HuH-7 (cell line): ENCODE data around the gene CXCR6.

ENCODE experiments used
- DNase-seq: peaks from one replicate; pipeline ENCODE4 v3.0.0; 2011; ENCODE audit warnings: low spot score

CXCR6 gene

GRCh38 chr3:45949432-45949831, 6.2 kb downstream of the CXCR6 start:
- DNase-seq = no peak

GRCh38 chr3:45950131-45950530, 6.9 kb downstream of the CXCR6 start:
- no peak for DNase-seq

GRCh38 chr3:45950686-45951600, 7.7 kb downstream of the CXCR6 start:
- no peak for DNase-seq

GRCh38 chr3:45951946-45952345, 8.7 kb downstream of the CXCR6 start:
- no peak for DNase-seq

- no peak for DNase-seq
Measured at GRCh38 chr3:45952456-45952855, 9.2 kb downstream of the CXCR6 start.

GRCh38 chr3:45953536-45953935, 10.3 kb downstream of the CXCR6 start:
- peak; percentile 32 for DNase-seq

- DNase-seq = no peak
Measured at GRCh38 chr3:45954306-45954705, 11.0 kb downstream of the CXCR6 start.

GRCh38 chr3:45955017-45955647, 11.9 kb downstream of the CXCR6 start:
- no peak for DNase-seq

GRCh38 chr3:45955706-45956105, 12.4 kb downstream of the CXCR6 start:
- DNase-seq = no peak

- no peak for DNase-seq
Measured at GRCh38 chr3:45957586-45957985, 14.3 kb downstream of the CXCR6 start.

- DNase-seq = no peak
Measured at GRCh38 chr3:45958321-45958791, 15.1 kb downstream of the CXCR6 start.

GRCh38 chr3:45959201-45959600, 15.9 kb downstream of the CXCR6 start:
- no peak for DNase-seq

GRCh38 chr3:45960289-45960688, 17.0 kb downstream of the CXCR6 start:
- no peak for DNase-seq

- DNase-seq = no peak
Measured at GRCh38 chr3:45962033-45962432, 18.8 kb downstream of the CXCR6 start.

GRCh38 chr3:45964139-45964538, 20.9 kb downstream of the CXCR6 start:
- no peak for DNase-seq

- no peak for DNase-seq
Measured at GRCh38 chr3:45965253-45965652, 22.0 kb downstream of the CXCR6 start.

GRCh38 chr3:45965653-45966052, 22.4 kb downstream of the CXCR6 start:
- DNase-seq = no peak

GRCh38 chr3:45966371-45966791, 23.1 kb downstream of the CXCR6 start:
- DNase-seq = no peak

- no peak for DNase-seq
Measured at GRCh38 chr3:45966950-45967640, 23.8 kb downstream of the CXCR6 start.

GRCh38 chr3:45967724-45968123, 24.5 kb downstream of the CXCR6 start:
- no peak for DNase-seq

- DNase-seq = no peak
Measured at GRCh38 chr3:45968149-45968548, 24.9 kb downstream of the CXCR6 start.

GRCh38 chr3:45968706-45969105, 25.4 kb downstream of the CXCR6 start:
- DNase-seq = no peak

- no peak for DNase-seq
Measured at GRCh38 chr3:45969116-45969515, 25.9 kb downstream of the CXCR6 start.
